Trophoblast cell (in vitro differentiated cells and primary cell): ENCODE data around the gene TRDN.

Source experiments
- DNase-seq, 2 donors: peaks; one replicate each; pipeline ENCODE4 v3.0.0-alpha.2; 2016
- H2AFZ ChIP-seq: 2 replicates; pipeline ENCODE4 v1.6.1; 2013; ENCODE audit warnings: low read length, moderate library complexity, mild to moderate bottlenecking; ENCODE audit not compliant: insufficient read depth, poor library complexity
- H2AK5ac ChIP-seq: 2 replicates; pipeline ENCODE4 v1.6.1; 2013; ENCODE audit warnings: mild to moderate bottlenecking, low read length
- H2BK120ac ChIP-seq: 2 replicates; pipeline ENCODE4 v1.6.1; 2013; ENCODE audit warnings: low read length, mild to moderate bottlenecking, moderate library complexity; ENCODE audit not compliant: insufficient read depth, poor library complexity
- H2BK12ac ChIP-seq: 2 replicates; pipeline ENCODE4 v1.6.1; 2013; ENCODE audit warnings: mild to moderate bottlenecking, low read length, moderate library complexity
- H2BK5ac ChIP-seq: 2 replicates; pipeline ENCODE4 v1.6.1; 2013; ENCODE audit warnings: low read length, low read depth, moderate library complexity, mild to moderate bottlenecking; ENCODE audit not compliant: poor library complexity
- H3K14ac ChIP-seq: 2 replicates; pipeline ENCODE4 v1.6.1; 2013; ENCODE audit warnings: mild to moderate bottlenecking, low read length
- H3K18ac ChIP-seq: 2 replicates; pipeline ENCODE4 v1.6.1; 2013; ENCODE audit warnings: mild to moderate bottlenecking, low read length
- H3K23ac ChIP-seq: 2 replicates; pipeline ENCODE4 v1.6.1; 2013; ENCODE audit warnings: low read length
- H3K27ac ChIP-seq: 2 replicates; pipeline ENCODE4 v1.5.1; 2013; ENCODE audit warnings: low read depth, mild to moderate bottlenecking, inconsistent platforms, low read length, moderate library complexity
- H3K27me3 ChIP-seq: 2 replicates; pipeline ENCODE4 v1.6.1; 2013; ENCODE audit warnings: inconsistent platforms, mild to moderate bottlenecking, low read length, moderate library complexity; ENCODE audit not compliant: insufficient read depth
- H3K36me3 ChIP-seq, 2 experiments: 1 replicate in 1 of 2; 2 replicates in 1 of 2; pipeline ENCODE4 v1.6.1; 2013; ENCODE audit warnings: low read length in 2 of 2, mild to moderate bottlenecking in 2 of 2, moderate library complexity in 1 of 2; ENCODE audit not compliant: insufficient read depth in 2 of 2, control insufficient read depth in 1 of 2
- H3K4ac ChIP-seq: 2 replicates; pipeline ENCODE4 v1.6.1; 2013; ENCODE audit warnings: low read depth, mild to moderate bottlenecking, low read length, moderate library complexity
- H3K4me1 ChIP-seq, 2 experiments: 1 replicate in 1 of 2; 2 replicates in 1 of 2; pipeline ENCODE4 v1.6.1; 2013; ENCODE audit warnings: low read length in 2 of 2, mild to moderate bottlenecking in 2 of 2, moderate library complexity in 1 of 2; ENCODE audit not compliant: insufficient read depth in 2 of 2, control insufficient read depth in 1 of 2
- H3K4me2 ChIP-seq: 2 replicates; pipeline ENCODE4 v1.6.1; 2013; ENCODE audit warnings: inconsistent platforms, mild to moderate bottlenecking, low read length, moderate library complexity
- H3K4me3 ChIP-seq: 2 replicates; pipeline ENCODE4 v1.5.1; 2013; ENCODE audit warnings: mild to moderate bottlenecking, low read depth, low read length, inconsistent platforms
- H3K79me1 ChIP-seq: one replicate; pipeline ENCODE4 v1.6.1; 2013; ENCODE audit warnings: low read length
- H3K79me2 ChIP-seq: 2 replicates; pipeline ENCODE4 v1.6.1; 2013; ENCODE audit warnings: low read length, mild to moderate bottlenecking; ENCODE audit not compliant: control insufficient read depth, insufficient read depth, poor library complexity
- H3K9ac ChIP-seq: 2 replicates; pipeline ENCODE4 v1.6.1; 2013; ENCODE audit warnings: mild to moderate bottlenecking, low read length
- H3K9me3 ChIP-seq: 2 replicates; pipeline ENCODE4 v1.6.1; 2013; ENCODE audit warnings: low read depth, mild to moderate bottlenecking, control low read depth, inconsistent platforms, low read length; ENCODE audit not compliant: insufficient read depth
- H4K12ac ChIP-seq: 2 replicates; pipeline ENCODE4 v1.6.1; 2013; ENCODE audit warnings: low read depth, mild to moderate bottlenecking, low read length, moderate library complexity
- H4K8ac ChIP-seq: 2 replicates; pipeline ENCODE4 v1.6.1; 2013; ENCODE audit warnings: low read depth, mild to moderate bottlenecking, low read length, moderate library complexity
- H4K91ac ChIP-seq: one replicate; pipeline ENCODE4 v1.6.1; 2013; ENCODE audit warnings: low read depth, mild to moderate bottlenecking, low read length, moderate library complexity
- WGBS: extraction: QIAGEN DNeasy Blood & Tissue Kit; methylation state at CpG from one replicate; pipeline ENCODE4 v1.1.7; 2013; ENCODE audit warnings: missing lambda C conversion rate; ENCODE audit not compliant: insufficient read length, insufficient coverage; ENCODE audit errors: extremely low coverage; 5-methylcytosine and 5-hydroxymethylcytosine counted together

Gene TRDN

GRCh38 chr6:123507582-123507981 lies 129.2 kb downstream of the TRDN start:
- Histone ChIP-seq H3K4me3 (no peak overlapping the region), H3K4me2 (no peak overlapping the region), H2BK5ac (no peak overlapping the region), H3K23ac (no peak overlapping the region), H4K91ac (no peak overlapping the region), H2AK5ac (no peak overlapping the region), H3K4ac (no peak overlapping the region), H3K27ac (no peak overlapping the region), H2BK120ac (no peak overlapping the region), H4K8ac (no peak overlapping the region), H2BK12ac (no peak overlapping the region), H3K14ac (no peak overlapping the region), H3K4me1 (no peaks in the 10 kb centered on the region), H4K12ac (no peak overlapping the region), H2AFZ (no peak overlapping the region), H3K36me3 (no peaks in the 10 kb centered on the region), H3K79me1 (no peaks in the 10 kb centered on the region), H3K27me3 (no peaks in the 10 kb centered on the region), H3K18ac (no peak overlapping the region), H3K9me3 (no peaks in the 10 kb centered on the region), H3K9ac (no peak overlapping the region), H3K79me2 (no peaks in the 10 kb centered on the region)
- no CpG with 5 or more reads among the region's 2 CpGs for WGBS
- DNase-seq: no peak

- no peak overlapping the region for H2BK12ac ChIP-seq
- H4K91ac ChIP-seq: no peak overlapping the region
- no peak for DNase-seq
- no peak overlapping the region for H3K4ac ChIP-seq
- no peaks in the 10 kb centered on the region for H3K4me1 ChIP-seq
- no peak overlapping the region for H3K4me3 ChIP-seq
- no peak overlapping the region for H4K12ac ChIP-seq
- H3K36me3 ChIP-seq: no peaks in the 10 kb centered on the region
- no peaks in the 10 kb centered on the region for H3K27me3 ChIP-seq
- no peak overlapping the region for H3K23ac ChIP-seq
- WGBS: no CpG with 5 or more reads among the region's 1 CpG
- H4K8ac ChIP-seq: no peak overlapping the region
- no peak overlapping the region for H2BK5ac ChIP-seq
- H3K79me2 ChIP-seq: no peaks in the 10 kb centered on the region
- peak overlapping the region; percentile 33 for H3K27ac ChIP-seq
- no peak overlapping the region for H2AFZ ChIP-seq
- no peaks in the 10 kb centered on the region for H3K79me1 ChIP-seq
- no peak overlapping the region for H3K14ac ChIP-seq
- H3K4me2 ChIP-seq: no peak overlapping the region
- no peak overlapping the region for H2BK120ac ChIP-seq
- H2AK5ac ChIP-seq: no peak overlapping the region
- no peak overlapping the region for H3K9ac ChIP-seq
- H3K18ac ChIP-seq: no peak overlapping the region
- no peaks in the 10 kb centered on the region for H3K9me3 ChIP-seq
Observed at GRCh38 chr6:123503619-123504018, 133.1 kb downstream of the TRDN start.

- Histone ChIP-seq H3K27me3 (no peaks in the 10 kb centered on the region), H3K14ac (no peak overlapping the region), H3K9ac (no peak overlapping the region), H3K79me1 (no peaks in the 10 kb centered on the region), H3K23ac (no peak overlapping the region), H3K79me2 (no peaks in the 10 kb centered on the region), H3K18ac (no peak overlapping the region), H2AK5ac (no peak overlapping the region), H2AFZ (no peak overlapping the region), H4K12ac (no peak overlapping the region), H3K4me2 (no peak overlapping the region), H2BK5ac (no peak overlapping the region), H2BK12ac (no peak overlapping the region), H3K9me3 (no peaks in the 10 kb centered on the region), H3K4ac (no peak overlapping the region), H3K27ac (no peak overlapping the region), H3K4me1 (no peaks in the 10 kb centered on the region), H2BK120ac (no peak overlapping the region), H3K36me3 (no peaks in the 10 kb centered on the region), H4K91ac (no peak overlapping the region), H4K8ac (no peak overlapping the region), H3K4me3 (no peak overlapping the region)
- DNase-seq: no peak
- no CpG with 5 or more reads among the region's 2 CpGs for WGBS
Observed at GRCh38 chr6:123497025-123497424, 139.7 kb downstream of the TRDN start.

- H3K9me3 ChIP-seq: no peaks in the 10 kb centered on the region
- no CpG with 5 or more reads among the region's 1 CpG for WGBS
Observed at GRCh38 chr6:123489589-123489988, 147.2 kb downstream of the TRDN start.

More at GRCh38 chr6:123489589-123489988, 147.2 kb downstream of the TRDN start:
- no peak overlapping the region for H4K12ac ChIP-seq
- H3K79me2 ChIP-seq: no peaks in the 10 kb centered on the region
- DNase-seq: no peak
- no peaks in the 10 kb centered on the region for H3K27me3 ChIP-seq
- H4K8ac ChIP-seq: no peak overlapping the region
- H2AFZ ChIP-seq: no peak overlapping the region
- no peak overlapping the region for H2BK120ac ChIP-seq
- H3K4me3 ChIP-seq: no peak overlapping the region
- H3K23ac ChIP-seq: no peak overlapping the region
- no peaks in the 10 kb centered on the region for H3K36me3 ChIP-seq
- no peak overlapping the region for H2BK12ac ChIP-seq
- no peak overlapping the region for H3K4me2 ChIP-seq
- H3K27ac ChIP-seq: no peak overlapping the region
- no peak overlapping the region for H3K14ac ChIP-seq
- no peak overlapping the region for H2BK5ac ChIP-seq
- no peaks in the 10 kb centered on the region for H3K79me1 ChIP-seq
- no peak overlapping the region for H3K18ac ChIP-seq
- no peak overlapping the region for H4K91ac ChIP-seq
- no peak overlapping the region for H3K9ac ChIP-seq
- H3K4me1 ChIP-seq: no peaks in the 10 kb centered on the region
- no peak overlapping the region for H3K4ac ChIP-seq
- no peak overlapping the region for H2AK5ac ChIP-seq
